ENCODE measurements around the gene PTPRG.

The PTPRG gene

DNA sequence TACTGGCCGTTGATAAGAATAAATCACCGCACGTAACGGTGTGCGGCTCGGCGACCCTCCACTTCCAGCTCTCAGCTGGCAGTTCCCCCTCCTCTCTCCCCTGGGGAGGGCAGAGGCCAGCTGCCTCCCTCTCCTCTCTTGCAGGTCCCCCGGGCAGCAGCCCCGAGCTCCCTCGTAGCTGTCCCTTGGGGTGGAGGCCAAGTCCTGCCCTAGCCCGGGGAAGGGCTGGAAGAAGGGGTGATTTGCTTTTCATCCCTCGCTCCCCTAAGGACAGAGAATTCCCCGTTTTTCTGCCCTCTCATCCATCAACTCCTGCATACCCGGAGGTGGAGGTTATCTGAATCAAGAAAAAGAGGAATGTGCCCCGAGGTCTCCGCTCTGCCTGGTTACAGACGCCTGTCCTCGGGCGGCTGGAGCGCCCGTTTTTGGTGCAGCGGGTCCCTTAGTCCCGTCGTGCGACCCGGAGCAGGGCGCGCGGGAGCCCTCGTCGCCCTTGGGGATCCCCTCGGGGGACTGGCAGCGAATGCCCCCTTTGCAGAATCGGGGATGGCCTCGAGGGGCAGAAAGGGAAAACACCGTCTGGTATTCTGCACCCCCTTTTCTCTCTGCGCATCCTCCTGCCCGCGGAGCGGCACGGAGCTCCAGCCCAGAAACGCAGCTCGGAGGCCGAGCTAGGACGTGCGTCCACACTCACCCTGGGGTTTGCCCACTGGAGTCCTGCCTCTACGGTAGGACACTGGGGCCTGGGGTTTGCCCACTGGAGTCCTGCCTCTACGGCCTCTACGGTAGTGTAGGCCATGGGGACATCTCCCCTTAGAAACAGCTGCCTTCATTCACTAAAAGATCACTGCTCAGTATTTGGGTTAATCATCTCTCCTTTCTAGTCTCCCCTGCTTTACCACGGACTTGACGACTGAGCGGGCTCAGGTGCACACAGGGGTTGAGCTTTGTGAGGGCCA lies 2.2 kb downstream of the PTPRG start:
- DNase-seq, result no peak

DNA sequence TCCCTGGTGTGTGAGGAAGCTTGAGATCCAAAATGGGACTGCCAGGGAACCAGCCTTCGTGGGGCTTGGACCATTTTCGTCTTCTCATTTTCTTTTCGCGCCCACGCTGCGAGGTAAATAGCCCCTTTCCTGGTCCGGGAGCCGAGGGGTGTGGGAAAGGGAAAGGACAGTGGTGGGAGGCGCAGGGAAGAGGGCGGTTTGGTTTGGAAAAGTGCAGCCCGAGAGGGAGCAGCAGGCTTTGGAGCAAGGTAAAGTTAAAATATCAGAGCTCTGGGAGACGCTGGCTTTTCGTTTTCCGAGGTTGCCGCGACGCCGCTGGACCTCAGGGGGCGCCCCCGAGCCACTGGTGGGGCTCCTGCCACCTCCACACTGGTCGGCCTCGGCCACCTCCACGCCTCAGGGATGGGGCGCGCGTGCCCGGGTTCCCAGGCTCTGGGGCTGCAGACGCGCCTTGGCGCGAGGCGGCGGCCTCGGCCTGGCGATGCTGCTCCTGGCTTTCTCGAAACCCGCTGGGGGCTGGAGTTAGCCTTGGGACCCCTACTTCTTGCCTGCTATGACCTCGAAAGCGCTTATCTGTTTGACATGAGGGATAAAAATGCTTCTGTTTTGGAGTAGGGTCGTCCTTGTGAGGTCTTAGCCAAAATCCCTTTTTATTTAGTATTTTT lies 3.2 kb downstream of the PTPRG start:
- no peak for DNase-seq

DNA sequence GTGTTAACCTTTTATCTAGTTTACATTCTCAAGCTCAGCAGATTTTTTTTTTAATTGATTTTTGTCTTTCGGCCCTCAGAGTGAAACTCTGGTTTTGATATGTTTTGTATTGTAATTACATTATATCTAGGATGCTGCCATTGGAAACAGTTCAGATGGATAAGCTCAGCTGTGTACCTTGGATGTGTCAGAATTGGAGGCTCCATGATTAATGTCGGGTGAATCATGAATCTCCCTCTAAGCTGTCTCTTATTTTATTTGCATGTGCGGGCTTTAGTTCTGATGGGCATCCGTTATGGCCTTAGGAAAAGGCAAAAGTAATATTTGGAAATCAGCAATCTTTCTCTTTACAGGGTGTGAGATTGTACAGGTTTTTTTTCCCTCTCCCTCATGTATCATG lies 4.2 kb downstream of the PTPRG start:
- no peak for DNase-seq

DNA sequence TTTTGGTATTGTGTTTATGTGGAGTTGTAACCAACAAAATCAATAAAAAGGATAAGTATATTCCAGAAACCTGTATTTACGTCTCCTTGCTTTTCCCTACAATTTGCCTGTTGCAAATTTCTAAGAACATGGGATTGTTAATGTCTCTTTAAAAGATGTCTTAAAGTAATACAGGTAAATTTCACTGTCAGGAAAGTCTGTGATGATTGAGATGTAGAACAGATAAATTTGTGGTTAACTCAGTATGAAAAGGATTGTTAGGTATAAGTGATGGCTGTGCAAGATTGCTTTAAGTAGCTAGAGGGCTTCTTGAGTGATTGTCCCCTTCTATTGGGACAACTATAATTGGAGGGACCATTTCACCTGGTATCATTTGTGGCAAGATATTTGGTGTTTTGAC lies 6.8 kb downstream of the PTPRG start:
- no peak for DNase-seq

DNA sequence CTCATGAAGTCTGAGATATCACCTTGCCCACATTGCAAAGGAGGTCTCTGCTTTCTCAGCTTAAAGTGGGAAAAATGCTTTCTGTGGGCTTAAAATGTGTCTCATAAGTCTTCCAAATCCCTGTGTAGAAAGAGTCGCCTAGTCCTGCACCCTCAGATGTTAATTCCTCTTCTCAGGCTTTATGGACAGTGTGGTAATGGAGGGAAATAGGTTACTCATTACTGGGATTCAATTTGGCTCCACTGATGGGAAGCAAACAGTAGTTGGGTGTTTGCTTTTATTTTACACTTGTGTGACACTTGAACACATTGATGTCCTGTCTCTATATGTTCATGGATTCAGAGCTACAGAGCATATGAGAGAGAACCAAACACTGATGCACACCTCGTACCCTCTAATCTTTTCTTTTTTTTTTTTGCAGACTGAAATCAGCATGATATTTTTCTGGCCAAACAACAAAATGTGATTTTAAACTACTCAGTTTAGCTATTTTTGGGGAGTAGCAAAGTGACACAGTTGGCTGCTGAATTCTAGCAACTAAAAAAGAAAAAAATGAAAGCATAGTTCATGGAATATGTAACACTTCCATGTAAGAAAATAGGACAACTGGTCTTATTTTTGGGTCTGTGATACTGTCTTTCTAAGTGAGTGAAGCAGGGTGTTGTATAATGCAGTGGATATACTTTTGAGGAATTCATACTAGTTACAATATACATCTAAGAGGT lies 8.6 kb downstream of the PTPRG start:
- no peak for DNase-seq

DNA sequence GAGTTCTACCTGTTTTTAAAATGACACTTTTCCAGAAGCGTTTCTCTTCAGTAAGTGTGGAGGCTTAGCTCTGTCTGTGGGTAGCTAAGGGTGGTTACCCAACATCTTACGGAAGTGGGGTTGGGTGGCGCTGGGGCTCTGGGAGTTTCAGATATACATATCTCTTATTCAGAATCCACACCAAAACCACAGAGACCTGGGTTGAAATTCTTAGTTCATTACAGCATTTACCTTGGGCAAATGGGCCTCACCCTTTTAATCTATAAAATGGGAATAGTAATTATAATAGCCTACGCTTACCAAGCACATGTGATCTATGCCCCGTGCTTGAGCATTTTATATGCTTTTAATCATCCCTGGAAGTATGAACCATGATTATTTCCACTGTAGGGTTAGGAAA lies 9.4 kb downstream of the PTPRG start:
- no peak for DNase-seq

DNA sequence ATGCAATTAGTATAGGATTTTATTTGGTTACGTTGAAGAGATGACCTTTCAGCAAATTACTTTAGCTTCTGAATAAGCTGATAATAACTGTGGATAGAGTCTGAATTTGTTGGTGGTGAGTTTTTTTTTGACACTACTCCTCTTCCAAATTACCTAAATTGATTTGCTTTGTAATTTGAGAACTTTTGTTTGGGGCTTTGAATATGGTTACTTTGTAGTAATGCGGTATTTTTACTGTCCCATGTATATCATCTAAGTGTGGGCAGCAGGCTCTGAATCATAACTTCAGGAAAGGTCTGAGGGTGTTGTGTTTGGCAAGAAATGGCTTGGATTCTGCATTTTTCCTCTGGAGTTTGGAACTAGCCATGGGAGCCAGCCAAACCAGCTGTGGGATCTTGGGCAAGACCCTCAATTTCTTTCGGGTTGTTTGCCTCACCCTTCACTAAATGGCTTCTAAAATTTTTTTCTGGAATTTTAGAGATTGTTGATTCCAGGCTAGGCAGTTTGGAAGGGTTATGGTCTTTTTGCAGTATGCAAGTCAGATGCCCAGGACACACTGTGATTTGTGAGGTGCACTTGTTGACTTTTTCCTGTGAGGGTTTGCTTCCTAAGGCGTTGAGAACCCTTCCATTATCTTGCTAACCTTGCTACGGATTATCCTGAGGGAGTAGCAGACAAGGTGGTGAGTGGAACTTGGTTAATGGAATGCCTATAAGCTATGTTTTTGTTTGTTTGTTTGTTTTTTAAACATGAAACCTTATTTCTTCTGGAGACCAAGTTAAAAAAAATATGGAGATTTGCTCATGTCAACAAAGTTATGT lies 10.4 kb downstream of the PTPRG start:
- DNase-seq, result no peak

DNA sequence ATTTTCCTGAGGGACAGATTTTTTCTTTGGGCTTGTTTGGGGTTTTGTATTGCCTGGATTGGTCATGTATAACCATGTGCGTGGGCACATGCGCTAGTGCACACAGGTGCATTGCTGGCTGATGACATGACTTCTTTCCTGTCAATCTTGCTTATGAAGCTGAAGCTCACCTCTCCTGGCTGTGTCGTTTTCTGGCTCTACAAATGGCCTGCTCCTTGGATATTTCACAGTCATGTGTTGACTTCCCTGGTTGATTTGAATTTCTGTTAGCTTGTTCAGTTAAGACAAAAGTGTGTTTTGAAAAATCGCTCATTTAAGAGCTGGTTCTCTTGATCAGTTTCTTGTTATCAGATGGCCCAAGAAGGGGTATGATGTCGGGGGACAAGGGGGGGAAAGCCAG lies 11.5 kb downstream of the PTPRG start:
- no peak for DNase-seq

DNA sequence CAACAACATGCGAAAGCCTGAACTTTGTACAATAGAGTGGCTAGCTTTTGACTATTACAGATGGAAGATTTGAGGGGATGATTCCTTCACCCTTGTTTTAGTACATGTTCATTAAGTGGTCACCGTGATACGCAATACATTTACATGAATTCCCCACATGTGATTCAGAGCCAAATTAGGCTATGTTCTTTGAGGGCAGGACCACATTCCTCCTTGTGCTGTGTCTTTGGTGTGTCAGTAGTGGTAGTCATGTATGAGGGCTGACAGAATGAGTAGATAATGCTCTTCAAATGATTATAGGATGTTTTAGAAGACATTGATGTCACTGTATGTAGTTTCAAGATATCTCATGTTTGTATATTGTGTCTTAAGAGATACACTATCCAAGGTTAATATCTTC lies 12.1 kb downstream of the PTPRG start:
- DNase-seq, result no peak

DNA sequence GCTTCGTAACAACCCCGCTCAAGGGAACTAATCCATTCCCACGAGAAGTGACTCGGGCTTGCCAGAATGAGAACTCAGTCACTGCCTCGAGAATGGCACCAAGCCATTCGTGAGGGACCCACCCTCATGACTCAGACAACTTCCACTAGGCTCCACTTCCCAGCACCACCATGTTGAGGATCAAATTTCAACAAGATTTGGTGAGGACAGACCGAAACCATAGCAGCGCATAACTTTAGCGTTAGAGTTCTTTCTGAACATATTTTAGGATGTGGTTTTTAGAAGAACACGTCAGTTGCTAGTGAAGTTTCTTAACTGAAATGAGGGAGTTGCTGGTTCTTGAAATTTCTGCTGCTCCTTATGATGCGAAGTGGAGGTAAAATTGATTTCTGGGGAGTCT lies 13.5 kb downstream of the PTPRG start:
- DNase-seq, result no peak

DNA sequence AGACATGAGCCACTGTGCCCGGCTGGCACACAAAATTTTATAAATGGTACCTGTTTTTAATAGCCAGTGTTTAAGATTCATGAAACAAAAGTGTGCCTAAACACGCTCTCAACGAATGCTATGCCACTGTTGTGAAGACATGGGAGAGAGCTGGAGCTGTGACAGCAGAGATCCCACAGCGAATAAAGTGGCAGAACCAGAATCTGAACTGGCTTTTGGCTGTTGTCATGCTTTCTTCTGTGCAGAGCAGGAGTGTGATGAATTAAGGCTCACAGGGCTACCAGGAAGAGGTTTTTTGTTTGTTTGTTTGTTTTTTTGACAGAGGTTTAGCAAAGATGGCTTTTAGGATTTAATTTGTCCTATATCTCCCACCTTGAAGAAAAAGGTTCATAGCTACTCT lies 14.5 kb downstream of the PTPRG start:
- no peak for DNase-seq

DNA sequence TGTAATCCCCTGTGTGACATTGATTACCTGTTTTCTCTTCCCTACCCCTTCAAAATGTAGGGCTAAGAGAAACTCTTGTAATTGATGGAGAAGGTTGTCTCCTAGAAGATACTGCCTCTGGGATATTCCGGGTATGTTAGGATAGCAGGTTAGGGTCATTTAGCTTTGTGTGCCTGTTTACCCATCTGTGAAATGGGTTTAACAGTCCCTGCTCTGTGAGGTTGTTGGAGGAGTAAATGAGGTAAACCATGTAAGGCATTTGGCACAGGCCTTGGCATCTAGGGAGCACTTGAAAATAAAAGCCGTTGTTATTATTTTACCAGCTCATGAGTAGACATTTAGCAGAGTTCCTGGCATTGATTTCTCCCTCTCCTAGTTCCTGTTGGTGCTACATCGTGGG lies 16.4 kb downstream of the PTPRG start:
- no peak for DNase-seq

DNA sequence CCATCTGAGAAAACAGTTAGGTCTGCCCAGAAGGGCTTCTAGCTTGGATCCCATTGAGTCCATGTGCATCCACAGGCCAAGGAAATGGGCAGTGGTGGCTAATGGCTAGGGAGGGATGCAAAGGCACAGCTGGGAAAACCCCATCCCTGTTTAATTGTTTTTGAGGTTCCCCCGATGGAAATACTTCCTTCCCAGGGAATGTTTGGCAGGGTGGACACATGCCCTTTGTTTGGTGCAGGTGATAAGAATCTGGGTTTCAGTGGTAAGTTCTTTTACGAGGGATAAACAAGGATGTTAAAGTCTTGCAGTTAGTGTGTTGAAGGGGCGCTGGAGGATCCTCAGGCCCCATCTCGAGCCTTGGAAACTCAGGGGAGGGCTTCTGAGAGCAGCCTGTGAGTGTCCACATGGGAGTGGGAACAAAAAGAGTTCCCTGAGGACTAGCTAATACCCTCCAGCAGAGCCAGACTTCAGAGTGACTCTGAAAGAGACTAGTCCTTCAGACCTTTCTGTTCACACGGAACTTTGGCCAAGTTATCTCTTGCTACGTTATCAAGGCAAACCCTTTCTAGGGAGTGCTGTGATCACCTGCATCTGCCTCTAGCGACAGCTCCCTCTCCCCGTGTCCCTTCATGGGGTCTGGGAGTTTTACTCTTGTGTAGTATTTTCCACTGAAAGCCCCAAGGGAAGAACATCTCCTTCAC lies 17.4 kb downstream of the PTPRG start:
- DNase-seq, result no peak

DNA sequence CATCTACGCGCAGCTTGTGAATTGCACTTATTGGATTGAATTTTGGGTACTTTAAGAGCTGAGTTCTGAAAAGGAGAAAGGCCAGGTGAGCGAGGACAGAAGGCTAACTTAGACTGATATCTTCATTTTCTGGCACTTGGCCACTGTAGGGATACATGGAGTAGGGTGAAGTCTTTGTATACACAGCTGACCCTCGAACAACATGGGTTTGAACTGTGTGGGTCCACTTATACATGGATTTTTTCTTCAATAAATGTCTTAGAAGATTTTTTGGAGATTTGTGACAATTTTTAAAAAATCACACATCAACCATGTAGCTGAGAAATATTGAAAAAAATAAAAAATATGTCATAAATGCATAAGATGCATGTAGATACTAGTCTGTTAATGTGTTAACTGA lies 18.3 kb downstream of the PTPRG start:
- DNase-seq, result no peak

DNA sequence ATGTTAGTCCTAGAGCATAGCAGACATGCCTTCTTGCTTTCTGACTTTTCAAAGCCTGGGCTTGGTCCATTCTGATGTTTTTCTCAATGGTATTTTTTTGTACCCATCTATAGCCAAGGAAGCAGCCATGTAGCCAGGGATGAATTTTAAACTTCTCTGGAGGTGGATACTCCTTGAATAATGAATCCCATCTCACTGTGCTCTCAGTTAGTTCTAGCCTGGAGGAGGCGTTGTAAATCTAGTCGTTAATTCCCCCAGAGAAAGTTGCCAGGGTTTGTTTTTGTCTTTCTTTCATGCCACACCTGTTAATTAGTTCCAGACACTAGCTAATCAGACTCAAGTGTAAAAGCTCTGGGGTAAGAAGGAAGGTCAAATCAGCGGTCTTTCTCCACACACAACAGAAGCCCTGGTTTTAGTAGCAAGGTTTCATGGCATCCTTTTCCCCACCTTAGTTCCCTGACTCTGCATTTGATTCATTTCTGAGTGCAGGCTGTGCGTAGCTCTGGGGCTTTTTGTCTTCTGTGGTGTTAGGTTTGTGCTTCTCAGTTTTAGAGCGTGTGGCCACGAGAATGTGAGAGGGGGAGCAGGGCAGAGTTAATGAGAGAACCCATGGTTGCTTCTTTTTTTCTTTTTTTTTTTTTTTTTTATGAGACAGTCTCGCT lies 19.7 kb downstream of the PTPRG start:
- no peak for DNase-seq

DNA sequence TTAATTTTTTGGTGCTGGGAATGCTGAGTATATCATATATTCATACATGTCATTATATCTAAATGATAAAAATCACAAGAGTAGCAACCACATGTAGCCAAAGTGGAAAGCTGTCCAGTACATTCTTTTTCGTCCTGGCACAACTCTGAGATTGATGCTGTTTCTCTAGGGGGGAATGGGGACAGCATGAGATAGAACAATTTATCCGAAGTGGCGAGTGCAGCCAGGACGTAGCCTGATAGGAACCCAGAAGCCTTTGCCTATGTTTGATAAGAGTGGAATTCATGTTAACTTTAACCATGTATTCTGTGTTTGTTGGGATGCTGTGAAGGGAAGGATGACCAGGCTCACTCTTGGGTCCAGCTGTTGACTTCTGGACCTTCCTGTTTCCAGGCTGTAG lies 20.9 kb downstream of the PTPRG start:
- DNase-seq, result no peak

DNA sequence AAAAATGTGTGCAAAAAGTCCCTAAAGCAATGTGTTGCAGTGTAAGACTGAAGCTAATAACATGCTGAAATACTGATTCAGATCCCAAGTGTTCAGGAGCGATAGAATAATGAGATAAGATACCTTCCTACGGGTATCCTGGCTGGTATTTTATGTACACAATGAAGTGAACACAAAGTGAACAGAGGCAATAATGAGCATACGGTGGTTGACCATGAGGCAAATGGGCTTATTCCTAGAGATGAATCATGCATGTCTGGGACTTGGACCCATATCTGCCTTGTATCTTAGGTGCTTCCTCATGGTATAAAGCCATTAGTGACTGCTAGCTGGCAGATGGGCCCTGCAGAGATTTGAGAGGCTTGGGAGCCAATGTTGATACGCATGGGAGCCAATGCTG lies 21.5 kb downstream of the PTPRG start:
- DNase-seq, result no peak

DNA sequence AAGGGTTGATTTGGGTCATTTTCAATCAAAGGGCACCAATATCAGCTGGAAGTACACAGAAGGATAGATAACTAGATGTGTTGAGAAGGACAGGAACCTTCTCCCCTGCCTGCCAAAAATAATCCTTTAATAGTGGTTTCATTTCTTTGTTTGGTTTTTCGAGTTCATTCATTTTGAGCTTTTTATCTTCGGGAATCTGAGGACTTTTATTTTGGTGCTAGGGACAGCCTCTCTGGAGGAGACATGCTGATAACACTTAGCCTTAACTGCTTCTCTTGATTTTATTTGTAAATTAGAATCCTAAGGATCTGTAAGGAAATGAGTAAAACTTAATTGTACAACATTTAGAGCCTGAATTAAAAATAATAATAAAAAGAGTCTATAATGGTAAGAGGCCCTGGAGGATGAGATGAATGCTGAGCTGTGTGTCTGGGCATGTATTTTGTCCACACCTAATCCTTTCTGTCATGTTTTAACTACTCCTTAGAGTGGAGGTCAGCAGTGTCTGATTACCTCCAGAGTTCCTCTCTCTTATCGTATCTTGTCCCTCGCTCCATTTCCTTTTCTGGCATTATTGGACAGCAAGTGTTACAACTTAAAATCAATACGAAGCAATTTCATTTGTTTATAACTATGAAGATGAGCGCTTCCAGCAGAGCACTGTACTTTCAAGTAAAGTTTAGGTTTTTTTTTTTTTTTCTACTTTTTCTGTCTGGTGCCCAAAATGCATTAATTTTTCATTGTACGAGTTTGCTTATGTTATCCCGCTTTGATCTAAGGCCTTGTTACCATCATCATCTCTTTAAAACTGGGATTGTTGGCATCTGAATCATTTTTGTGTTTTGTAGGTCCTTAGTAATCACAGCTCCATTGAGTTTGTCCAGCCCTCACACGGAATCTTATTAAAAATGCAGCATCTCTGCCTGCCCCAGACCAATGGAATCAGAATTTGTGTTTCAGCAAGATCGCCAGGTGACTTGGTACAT lies 22.8 kb downstream of the PTPRG start:
- no peak for DNase-seq

DNA sequence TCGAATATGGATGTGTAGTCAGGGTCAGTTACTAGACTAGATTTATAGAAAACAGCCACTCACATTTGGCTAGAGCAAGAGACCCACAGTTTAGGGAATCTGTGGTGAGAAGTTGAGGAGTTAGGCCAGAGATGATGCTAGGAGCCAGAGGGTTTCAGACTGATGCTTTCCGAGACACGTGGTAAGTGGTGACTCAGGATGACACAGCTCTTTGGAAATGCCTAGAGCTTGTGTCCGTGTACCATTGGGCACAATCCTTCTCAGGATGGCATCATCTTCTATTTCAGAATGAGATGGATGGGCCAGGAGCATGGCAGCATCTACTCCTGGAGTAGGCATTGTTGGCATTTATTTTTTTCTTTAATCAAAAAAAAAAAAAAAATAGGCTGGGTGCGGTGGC lies 28.5 kb downstream of the PTPRG start:
- DNase-seq, result no peak

DNA sequence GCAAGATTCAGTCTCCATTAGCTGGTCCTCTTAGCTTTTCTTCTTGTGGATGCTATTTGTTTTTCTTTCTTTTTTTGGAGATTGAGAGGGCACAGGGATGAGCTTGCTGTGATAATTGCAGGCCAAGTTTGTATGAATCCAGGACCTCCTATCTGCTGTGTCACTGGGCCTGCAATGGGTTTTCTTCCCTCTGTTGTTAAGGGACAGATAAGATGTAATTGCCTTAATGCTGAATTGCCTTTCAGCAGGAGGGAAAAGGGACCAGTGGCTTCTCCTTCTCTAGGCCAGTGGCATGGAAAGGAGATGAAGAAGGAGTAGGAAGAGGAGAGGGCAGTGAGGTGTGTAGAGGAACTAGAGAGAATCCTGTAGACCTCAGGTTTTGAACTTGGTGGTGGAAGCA lies 29.9 kb downstream of the PTPRG start:
- no peak for DNase-seq

Data from CD4-positive, alpha-beta T cell treated with Interleukin-17A for 4 hours (primary cell).